GM19023 (cell line): ENCODE data around the gene DCP2.

Source experiments
- ATAC-seq: cut with Tn5 transposase; IDR thresholded peaks from one replicate; pipeline ENCODE4 v1.9.1; 2021; ENCODE audit warnings: mild to moderate bottlenecking, moderate library complexity; ENCODE audit not compliant: unreplicated experiment

The DCP2 gene

GRCh38 chr5:113062869-113063508, 86.4 kb downstream of the DCP2 start:
- no peak for ATAC-seq

- ATAC-seq, result no peak
Measured at GRCh38 chr5:113063927-113064326, 87.3 kb downstream of the DCP2 start.

GRCh38 chr5:113064806-113065205, 88.2 kb downstream of the DCP2 start:
- ATAC-seq, result no peak

GRCh38 chr5:113065626-113066025, 89.0 kb downstream of the DCP2 start:
- ATAC-seq, result no peak

- no peak for ATAC-seq
Measured at GRCh38 chr5:113067635-113068344, 91.2 kb downstream of the DCP2 start.

GRCh38 chr5:113068559-113068958, 92.0 kb downstream of the DCP2 start:
- no peak for ATAC-seq
